Iris pigment epithelial cell (primary cell): ENCODE data around the gene ENPP1.
A peak's percentile ranks its signal among the peaks of the same experiment; 100 is the strongest.
"Not testable (repeated sequence)": the region's sequence is repeated elsewhere in the genome, so short reads cannot be mapped to it uniquely, and the experiment has no call there.

Source experiments
- DNase-seq: peaks from one replicate; pipeline ENCODE4 v3.0.0-alpha.2; 2011; ENCODE audit warnings: low read depth

ENPP1 gene

DNA sequence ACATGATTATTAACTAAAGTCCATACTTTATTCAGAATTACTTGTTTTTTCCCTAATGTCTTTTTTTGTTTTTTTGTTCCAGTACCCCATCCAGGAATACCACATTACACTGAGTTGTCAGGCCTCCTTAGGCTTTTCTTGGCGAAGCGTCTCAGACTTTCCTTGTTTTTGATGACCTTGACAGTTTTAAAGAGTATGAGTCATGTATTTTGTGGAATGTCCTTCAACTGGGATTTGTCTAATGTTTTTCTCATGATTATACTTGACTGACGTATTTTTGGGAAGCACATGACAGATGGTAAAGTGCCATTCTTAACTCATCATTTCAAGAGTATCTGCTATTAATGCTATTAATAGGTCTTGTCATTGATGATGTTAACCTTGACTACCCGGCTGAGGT is 23.6 kb downstream of the ENPP1 start:
- DNase-seq, result peak; percentile 76

DNA sequence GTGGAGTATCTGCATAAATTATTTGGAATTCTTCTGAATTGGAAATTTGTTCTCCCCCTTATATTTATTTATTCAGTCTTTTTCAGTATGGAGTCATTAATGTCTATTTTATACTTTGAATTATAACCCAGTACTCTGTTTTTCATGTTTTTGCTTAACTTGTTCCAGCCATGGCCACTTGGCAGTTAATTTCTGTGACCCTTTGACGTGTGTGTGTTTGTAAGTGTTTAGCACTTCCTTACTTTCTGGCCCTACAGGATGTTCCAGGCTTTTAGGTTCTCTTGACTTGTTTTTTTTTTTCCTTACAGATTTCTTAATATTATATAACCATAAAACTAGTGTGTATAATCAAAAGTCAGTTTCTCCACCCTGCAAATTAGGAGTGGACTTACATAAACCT is 24.1 kb downstream of the ENPP1 start:
- DNase-seq, result no peak

DNA sequence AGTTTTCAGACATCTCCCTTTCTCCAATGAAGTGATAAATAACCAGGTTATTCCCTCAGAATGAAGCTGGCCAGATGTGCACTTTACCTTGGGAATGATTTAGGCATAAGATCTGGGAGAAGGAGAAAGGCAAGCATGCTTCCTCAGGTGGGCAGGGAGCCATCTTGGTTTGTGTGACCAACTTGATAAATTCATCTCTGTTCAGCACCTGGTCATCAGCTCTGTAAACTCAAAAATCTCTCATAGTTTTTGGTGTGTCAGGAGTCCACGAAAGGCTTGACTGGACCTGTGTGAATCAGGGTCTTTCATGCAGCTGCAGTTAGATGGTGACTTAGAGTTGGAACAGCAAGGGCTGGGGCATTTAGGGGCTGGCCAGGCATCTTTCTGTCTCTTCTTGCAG is 24.5 kb downstream of the ENPP1 start:
- DNase-seq, result no peak

DNA sequence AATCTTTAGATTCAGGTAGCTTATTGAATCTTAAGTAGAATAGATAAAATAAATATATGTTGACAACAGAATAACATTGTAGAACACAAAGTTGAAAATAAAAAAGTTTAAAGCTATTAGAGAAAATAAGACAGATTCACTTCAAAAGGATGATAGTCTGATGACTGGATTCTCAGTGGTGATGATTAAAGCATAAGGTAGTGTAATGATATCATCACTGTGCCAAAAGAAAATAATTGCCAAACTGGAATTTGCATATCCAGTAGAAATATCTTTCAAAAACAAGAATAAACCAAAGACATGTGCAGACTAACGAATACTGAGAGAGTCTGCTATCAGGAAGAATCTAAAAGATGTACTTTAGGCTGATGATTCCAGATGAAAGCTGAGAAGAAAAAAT is 30.2 kb downstream of the ENPP1 start:
- DNase-seq, result no peak

DNA sequence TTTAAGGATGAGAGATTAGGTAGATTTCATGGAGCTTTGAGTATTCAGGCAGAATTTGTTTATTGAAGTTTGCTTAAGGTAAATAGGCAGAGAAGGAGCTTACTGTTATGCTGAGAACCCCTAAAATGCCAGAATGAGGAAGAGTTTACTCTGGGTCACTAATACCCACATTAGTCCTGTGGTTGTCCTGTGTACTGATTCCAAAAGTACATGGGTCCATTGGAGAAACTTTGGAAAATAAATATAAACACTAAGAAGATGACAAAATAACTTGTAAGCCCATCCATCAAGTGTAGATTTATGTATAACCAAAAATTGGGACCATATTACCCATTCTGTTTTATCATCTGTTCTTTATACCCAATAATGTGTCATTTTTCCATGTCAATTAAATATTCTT is 31.6 kb downstream of the ENPP1 start:
- no peak for DNase-seq

DNA sequence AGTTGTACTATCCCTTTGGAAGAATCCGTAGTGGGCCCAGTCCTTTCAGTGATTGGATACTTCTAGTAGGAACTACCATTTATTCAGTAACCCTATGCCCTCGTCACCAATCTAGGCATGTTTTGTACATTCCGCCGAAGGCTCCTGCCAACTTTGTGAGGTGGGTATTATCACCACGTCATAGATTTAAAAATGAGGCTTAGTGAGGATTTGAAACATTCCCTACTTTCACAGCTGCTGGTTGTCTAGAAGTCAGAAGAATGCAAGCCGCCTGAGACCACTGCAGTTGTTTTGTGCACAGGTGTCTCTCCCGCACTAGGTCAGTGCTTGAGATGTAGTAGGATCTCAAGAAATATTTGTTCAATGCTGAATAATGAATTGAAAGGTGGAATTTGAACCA is 32.6 kb downstream of the ENPP1 start:
- DNase-seq, result no peak

DNA sequence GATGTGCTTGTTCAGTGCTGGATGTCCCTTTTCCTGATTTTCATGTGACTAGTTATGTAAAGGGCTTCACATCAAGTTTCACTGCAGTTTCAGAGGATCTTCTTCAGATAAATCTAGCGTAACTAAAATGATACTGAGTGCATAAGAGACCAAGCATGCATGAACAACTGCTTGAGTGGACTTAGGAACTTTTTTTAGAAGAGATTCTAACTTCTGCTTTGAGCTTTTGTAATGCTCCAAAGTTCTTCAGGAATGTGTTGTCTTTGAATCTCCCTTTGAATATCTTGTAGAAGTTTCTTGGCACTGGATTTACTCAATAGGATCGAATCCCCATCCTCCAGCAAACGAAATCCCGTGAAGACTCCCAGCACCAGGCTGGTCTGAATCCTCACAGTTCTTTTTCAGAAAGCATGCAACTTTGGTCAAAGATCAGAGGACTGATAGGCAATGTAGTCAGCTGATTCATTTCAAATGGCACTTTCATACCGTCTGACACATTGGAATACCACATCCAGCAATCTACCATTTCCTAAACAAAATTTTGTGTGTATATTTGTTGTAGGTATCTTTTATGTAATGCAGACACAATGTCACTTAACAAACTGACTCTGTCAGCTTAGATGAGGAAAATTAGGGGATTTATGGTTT is 33.2 kb downstream of the ENPP1 start:
- no peak for DNase-seq

DNA sequence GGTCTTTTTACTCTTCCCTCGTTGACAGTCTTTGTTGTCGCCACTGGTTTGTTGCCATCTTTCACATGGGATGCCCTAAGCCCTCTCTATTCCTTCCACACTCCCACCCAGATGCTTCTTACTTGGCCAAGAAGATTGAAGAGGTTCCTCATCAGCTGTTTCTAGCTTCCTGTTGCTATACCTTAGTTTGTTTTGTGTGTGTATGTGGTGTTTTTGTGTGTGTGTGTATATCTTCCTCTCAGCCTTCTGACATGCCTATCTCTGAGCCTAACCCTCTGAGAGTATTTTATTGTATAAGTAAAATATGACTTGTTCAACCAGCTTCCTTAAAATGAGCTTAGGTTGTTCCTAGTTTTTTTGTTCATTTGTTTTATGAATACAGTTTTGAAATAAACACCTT is 35.9 kb downstream of the ENPP1 start:
- no peak for DNase-seq

DNA sequence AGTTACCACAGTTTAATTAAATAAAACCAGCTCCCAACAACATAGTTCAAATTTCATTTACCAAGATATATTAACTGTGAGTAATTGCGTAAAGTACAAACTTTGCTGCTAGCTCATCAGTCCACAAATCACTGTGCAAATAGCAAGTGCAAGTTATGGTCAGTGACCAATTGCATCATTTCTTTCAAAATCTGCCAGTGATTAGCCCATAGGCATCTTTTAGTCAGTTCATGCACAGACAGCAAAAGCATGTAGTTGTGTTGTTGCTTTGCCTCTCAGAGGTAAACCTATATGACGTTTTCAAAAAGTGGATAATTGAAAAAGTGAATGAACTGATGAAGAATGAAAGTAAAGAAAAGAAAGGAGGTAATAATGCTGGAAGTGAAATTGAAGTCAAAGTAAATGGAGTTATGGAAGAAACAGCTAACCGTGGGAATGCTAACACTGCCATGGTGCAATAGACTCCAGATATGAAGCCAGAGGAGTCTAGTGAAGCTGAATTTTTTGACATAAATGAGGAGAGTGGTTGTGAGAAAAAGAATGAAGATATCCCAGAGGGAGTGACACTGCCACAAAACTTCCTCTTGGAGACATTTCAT is 36.5 kb downstream of the ENPP1 start:
- peak; percentile 68 for DNase-seq

DNA sequence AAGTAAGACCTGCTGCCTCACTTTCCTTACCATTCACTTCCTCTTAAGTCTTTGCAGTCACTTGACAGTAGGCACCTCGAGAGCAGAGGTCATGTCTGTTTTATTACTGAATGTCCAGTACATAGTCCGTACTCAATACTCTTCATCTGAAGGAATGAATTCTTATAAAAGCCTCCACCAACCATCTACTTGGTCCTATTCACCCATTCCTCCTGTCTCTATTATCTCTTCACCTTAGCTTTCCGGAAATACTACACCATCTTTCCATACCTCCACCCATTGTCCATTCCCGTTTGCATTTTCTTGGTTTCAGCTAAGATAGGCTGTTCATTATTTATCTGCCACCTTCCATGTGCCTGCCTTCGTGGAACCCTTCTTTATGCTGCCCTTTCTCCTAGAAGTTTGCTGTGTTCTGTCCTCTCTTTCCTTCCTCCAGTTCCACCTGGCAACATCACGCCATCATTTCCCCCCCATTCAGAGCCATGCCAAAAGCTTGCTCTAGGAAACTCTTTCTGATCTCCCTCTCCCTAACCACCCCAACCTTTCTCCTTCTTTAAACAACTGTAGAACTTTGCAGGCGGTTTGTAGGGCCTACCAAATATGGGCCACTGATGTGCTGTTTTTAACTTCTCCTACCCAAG is 38.3 kb downstream of the ENPP1 start:
- no peak for DNase-seq

DNA sequence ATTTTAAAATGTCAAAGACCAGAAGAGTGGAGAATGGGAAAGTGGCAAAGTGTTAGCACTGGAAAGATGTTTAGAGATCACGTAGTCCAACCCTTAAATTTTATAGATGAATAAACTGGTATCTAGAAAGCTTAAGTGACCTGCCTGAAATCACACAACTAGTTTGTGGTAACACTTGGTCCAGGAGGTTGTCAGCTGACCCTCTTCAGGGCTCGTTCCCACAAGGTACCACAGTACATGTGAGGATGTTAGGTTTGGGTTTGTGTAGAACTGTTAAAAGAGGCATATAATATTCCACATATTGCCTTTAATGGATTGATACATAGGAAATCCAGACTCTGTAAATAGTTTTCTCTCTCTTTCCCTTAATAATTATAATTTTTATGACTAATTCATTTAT is 39.1 kb downstream of the ENPP1 start:
- no peak for DNase-seq

DNA sequence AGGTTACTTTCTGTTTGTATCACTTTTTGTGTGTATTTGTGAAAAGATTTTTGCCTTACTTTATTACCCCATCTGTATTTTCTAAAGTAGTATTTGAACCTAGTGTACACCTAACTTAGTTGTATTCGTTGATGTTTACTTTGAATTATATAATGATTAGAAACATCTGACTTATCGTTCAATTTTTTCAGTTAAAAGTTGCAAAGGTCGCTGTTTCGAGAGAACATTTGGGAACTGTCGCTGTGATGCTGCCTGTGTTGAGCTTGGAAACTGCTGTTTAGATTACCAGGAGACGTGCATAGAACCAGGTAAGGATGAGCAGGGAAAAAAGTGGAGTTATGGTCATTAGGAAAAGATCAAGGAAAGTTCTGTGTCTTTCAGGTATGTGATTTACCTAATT is 42.0 kb downstream of the ENPP1 start:
- DNase-seq, result no peak

DNA sequence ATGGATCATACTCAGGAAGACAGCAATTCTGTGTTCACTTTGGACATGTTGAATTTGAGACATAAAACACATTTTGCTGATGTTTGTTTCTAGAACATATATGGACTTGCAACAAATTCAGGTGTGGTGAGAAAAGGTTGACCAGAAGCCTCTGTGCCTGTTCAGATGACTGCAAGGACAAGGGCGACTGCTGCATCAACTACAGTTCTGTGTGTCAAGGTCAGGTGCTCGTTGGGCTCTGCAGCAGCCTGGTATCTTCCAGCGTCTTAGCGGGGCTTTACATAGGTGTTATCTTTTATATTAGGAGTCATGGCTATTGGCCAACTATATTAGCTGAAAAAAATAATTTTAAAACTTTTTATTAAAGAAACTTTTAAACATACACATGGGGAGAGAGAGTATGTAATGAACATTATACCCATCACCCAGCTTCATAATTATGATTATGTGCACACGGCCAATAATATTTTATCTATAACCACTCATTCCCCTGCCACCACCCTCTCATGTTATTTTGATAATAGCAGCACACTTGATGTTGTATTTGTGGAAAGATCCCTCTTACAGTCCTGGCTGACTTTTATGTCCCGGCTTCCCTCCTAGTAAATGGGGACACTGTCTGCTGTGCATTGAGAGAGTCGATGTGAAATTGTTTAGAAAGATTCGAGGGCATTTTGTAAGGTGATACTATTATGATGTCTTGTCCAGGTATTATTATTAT is 43.4 kb downstream of the ENPP1 start:
- DNase-seq, result no peak

DNA sequence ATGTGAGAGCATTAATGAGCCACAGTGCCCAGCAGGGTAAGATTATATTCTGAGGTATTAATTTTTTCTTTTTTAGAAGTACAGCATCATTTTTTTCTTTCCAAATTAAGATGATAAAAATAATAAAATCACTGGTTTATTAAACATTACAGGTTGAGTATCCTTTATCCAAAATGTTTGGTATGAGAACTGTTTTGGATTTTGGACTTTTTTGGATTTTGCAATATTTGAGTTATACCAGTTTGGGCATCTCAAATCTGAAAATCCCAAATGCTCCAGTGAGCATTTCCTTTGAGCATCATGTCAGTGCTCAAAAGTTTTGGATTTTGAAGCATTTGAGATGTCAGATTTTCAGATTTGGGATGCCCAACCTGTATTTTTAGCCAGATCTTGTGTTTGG is 44.4 kb downstream of the ENPP1 start:
- DNase-seq, result no peak

DNA sequence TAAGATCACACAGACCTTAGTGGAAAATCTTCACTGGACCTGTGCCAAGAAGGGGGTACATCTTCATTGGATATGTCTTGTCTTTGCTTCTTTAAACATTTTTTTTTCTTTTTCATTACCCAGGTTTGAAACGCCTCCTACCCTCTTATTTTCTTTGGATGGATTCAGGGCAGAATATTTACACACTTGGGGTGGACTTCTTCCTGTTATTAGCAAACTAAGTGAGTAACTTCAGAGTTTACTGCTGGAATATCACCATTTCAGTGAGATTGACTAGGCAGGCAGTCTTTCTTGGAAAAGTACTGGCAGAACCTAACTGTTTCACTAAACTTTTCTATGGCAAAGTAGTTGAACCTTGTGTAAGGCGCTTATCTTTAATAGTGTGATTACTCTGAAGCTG is 47.0 kb downstream of the ENPP1 start:
- DNase-seq, result peak; percentile 39

DNA sequence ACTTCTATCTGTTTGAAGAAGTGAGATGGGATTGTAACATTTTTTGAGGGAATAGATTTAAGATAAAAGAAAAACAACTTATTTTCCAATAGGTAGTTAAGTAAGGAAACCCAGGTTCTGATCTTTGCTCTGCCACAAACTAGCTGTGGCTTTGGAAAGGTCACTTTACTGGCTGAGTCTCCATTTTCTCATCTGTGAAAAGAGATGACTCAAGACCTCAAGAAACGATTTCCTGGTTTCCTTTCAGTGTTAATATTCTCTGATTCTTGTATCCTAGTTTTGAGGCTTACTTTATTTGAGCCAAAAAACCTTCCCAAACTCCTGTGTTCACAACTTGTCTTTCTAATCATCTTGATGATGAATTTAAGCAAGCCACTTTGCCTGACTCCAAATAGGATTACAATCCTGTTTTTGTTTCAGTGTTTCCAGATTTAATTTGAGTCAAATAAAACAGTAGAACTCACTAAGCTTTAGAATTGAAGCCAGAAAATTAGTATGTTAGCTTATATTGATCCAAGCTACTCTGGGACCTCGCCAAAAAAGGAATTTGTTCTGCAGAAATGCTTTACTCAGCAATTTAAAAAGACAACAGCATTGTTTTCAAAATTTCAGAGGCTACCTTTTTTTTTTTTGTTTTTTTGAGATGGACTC is 51.1 kb downstream of the ENPP1 start:
- peak; percentile 82 for DNase-seq

DNA sequence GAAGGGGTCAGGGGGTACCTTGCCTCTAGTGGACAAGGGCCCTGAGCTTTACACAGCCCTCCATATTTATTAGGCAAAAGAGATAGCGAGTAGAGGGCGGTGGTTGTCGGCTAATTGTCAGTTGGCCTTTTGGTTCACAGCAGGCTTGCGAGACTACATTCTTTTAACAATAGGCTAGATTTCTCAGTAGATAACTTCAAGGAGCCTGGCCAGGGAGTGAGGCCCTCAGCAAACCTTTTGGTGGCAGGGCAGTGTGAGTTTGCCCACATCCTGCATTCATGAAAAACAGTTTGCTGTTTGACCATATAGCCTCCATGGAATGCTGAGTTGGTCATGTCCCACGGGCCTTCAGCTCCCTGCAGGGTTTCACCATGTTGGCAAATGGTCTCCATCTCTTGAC is 51.8 kb downstream of the ENPP1 start:
- DNase-seq, result not testable (repeated sequence)

DNA sequence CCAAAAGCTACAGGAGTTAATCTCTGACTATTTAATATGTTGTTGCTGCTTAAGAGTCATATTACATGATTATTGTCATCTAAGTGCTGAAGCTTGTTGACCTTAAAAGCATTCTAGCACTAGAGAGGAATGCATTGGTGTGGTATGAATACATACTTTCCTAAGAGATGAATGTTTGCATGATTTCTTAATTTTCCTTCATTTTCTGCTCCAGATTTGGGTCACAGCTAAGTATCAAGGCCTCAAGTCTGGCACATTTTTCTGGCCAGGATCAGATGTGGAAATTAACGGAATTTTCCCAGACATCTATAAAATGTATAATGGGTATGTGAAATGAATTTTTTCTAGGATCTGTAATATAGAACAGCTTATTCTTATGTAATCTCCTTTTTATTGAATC is 53.6 kb downstream of the ENPP1 start:
- peak; percentile 89 for DNase-seq

DNA sequence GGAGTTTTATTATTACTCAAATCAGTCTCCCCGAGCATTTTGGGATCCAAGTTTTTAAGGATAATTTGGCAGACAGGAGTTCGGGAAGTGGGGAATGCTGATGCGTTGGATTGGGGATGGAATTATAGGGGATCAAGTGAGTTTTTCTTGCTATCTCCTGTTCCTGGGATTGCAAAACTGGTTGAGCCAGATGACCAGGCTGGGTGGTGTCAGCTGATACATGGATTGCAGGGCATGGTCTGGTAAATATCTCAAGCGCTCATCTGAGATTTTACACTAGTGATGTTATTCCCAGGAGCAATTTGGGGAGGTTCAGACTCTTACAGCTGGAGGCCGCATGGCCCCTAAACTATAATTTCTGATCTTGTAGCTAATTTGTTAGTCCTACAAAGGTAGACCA is 54.7 kb downstream of the ENPP1 start:
- no peak for DNase-seq

DNA sequence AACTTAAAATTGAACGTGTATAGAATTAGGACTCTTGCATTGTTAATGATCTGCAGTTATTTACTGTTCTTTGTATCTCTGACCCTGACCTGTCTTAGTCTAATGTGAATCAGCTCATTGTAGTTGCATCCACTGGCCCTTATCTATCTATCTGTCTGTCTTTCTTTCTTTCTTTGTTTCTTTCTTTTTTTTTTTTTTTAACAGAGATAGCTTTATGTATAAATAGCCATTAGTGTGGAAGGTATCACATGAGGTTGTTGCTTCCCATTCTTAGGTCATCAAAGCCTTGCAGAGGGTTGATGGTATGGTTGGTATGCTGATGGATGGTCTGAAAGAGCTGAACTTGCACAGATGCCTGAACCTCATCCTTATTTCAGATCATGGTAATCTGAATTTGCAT is 59.9 kb downstream of the ENPP1 start:
- peak; percentile 82 for DNase-seq

DNA sequence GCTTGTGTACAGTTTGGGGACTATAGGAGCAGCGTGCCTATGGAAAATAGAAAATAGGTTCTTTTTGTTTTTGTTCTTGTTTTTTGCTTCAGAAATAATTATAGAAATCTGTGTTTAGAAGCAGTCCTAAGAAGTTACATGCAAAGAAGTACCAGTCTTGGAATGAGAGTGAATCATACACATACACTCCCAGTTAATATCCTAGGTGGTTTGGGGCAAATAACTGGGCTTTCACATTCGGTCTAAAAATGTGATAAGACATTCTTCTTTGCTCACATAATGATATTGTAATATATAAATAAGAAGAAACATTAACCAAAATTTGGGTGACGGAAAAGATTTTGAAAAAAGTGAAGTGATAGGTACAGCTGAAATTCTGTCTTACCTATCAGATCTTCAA is 61.0 kb downstream of the ENPP1 start:
- peak; percentile 59 for DNase-seq

DNA sequence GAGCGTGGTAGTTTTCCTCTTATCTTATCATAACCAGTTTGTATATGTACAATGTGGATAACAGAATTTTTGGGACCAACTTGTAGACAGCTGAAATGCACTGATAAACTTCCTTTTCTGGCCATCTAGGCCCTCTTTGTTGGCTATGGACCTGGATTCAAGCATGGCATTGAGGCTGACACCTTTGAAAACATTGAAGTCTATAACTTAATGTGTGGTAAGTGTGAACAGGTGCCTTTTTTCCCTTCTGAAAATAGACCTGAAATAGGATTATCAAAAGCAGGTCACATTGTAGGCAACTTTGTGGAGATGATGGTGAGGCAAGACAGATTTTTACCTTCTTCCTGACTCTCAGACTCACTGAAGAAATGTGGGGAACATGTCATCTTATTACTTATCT is 67.8 kb downstream of the ENPP1 start:
- DNase-seq, result no peak

DNA sequence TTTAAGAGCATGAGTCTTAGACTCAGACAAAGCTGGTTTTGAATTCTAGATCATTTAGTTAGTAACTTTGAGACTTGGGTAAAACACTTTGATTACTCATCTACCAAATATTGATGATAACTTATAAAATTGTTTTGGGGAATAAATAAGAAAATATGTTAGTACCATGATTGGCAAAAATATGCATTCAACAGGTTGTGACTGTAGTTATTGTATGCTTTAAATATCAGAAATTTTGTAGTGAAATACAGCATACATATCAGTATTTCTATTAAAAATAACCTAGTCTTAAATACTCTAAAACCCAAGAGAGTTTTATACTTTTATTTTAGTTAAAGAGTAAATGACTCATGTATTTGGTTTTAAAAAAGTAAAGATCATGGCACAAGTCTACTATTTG is 68.7 kb downstream of the ENPP1 start:
- DNase-seq, result no peak
